ENCODE measurements around the gene SH3RF3. TPM values are rescaled to one million over a fixed set of nuclear protein-coding genes. Genes with fewer than 3 reads are reported as not detected.

Gene SH3RF3
- total RNA-seq, 1 experiment from 2014 or later, result 0.30 TPM

GRCh38 chr2:109236147-109236546, 107.1 kb downstream of the SH3RF3 start:
- no peaks in the 10 kb centered on the region for H3K36me3 ChIP-seq
- no peaks in the 10 kb centered on the region for H3K9me3 ChIP-seq (replicated peaks)
- H3K4me3 ChIP-seq, result no peak overlapping the region
- H3K4me1 ChIP-seq, result no peaks in the 10 kb centered on the region
- no peak for DNase-seq
- no peaks in the 10 kb centered on the region for H3K27me3 ChIP-seq
- no peak overlapping the region for H3K27ac ChIP-seq

GRCh38 chr2:109237792-109238191, 108.8 kb downstream of the SH3RF3 start:
- Histone ChIP-seq H3K36me3 (no peaks in the 10 kb centered on the region), H3K9me3 (replicated peaks) (no peaks in the 10 kb centered on the region), H3K27me3 (no peaks in the 10 kb centered on the region), H3K27ac (no peak overlapping the region), H3K4me3 (no peak overlapping the region), H3K4me1 (no peaks in the 10 kb centered on the region)
- no peak for DNase-seq

- no peak overlapping the region for H3K4me3 ChIP-seq
- no peaks in the 10 kb centered on the region for H3K36me3 ChIP-seq
- no peak overlapping the region for H3K27ac ChIP-seq
- DNase-seq, result peak in 1 of 2 experiments; percentile 35
- no peaks in the 10 kb centered on the region for H3K9me3 ChIP-seq (replicated peaks)
- H3K4me1 ChIP-seq, result no peaks in the 10 kb centered on the region
- no peaks in the 10 kb centered on the region for H3K27me3 ChIP-seq
Measured at GRCh38 chr2:109238580-109238979, 109.6 kb downstream of the SH3RF3 start.

GRCh38 chr2:109239720-109240119, 110.7 kb downstream of the SH3RF3 start:
- Histone ChIP-seq H3K4me3 (no peak overlapping the region), H3K9me3 (replicated peaks) (no peaks in the 10 kb centered on the region), H3K4me1 (no peaks in the 10 kb centered on the region), H3K36me3 (no peaks in the 10 kb centered on the region), H3K27ac (no peak overlapping the region), H3K27me3 (no peaks in the 10 kb centered on the region)
- no peak for DNase-seq

- H3K27ac ChIP-seq, result no peak overlapping the region
- no peak overlapping the region for H3K4me3 ChIP-seq
- H3K4me1 ChIP-seq, result no peaks in the 10 kb centered on the region
- no peaks in the 10 kb centered on the region for H3K9me3 ChIP-seq (replicated peaks)
- DNase-seq, result no peak
- H3K27me3 ChIP-seq, result no peaks in the 10 kb centered on the region
- no peaks in the 10 kb centered on the region for H3K36me3 ChIP-seq
Measured at GRCh38 chr2:109242210-109242653, 113.2 kb downstream of the SH3RF3 start.

GRCh38 chr2:109242654-109243331, 113.8 kb downstream of the SH3RF3 start:
- no peak for DNase-seq
- Histone ChIP-seq H3K4me3 (no peak overlapping the region), H3K9me3 (replicated peaks) (no peaks in the 10 kb centered on the region), H3K4me1 (no peaks in the 10 kb centered on the region), H3K27me3 (no peaks in the 10 kb centered on the region), H3K27ac (no peak overlapping the region), H3K36me3 (no peaks in the 10 kb centered on the region)

GRCh38 chr2:109243526-109244303, 114.7 kb downstream of the SH3RF3 start:
- H3K4me1 ChIP-seq, result no peaks in the 10 kb centered on the region
- no peak for DNase-seq
- H3K27ac ChIP-seq, result no peak overlapping the region

GRCh38 chr2:109244304-109244582, 115.2 kb downstream of the SH3RF3 start:
- H3K27me3 ChIP-seq, result no peaks in the 10 kb centered on the region

More at GRCh38 chr2:109243526-109244303, 114.7 kb downstream of the SH3RF3 start:
- Histone ChIP-seq H3K27me3 (no peaks in the 10 kb centered on the region), H3K9me3 (replicated peaks) (no peaks in the 10 kb centered on the region), H3K4me3 (no peak overlapping the region), H3K36me3 (no peaks in the 10 kb centered on the region)

GRCh38 chr2:109244750-109245382, 115.9 kb downstream of the SH3RF3 start:
- no peaks in the 10 kb centered on the region for H3K36me3 ChIP-seq
- no peak overlapping the region for H3K4me3 ChIP-seq
- no peak for DNase-seq
- H3K4me1 ChIP-seq, result no peaks in the 10 kb centered on the region
- H3K27ac ChIP-seq, result no peak overlapping the region
- H3K27me3 ChIP-seq, result no peaks in the 10 kb centered on the region
- H3K9me3 ChIP-seq (replicated peaks), result no peaks in the 10 kb centered on the region

More at GRCh38 chr2:109244304-109244582, 115.2 kb downstream of the SH3RF3 start:
- no peaks in the 10 kb centered on the region for H3K9me3 ChIP-seq (replicated peaks)
- no peak for DNase-seq
- H3K36me3 ChIP-seq, result no peaks in the 10 kb centered on the region
- no peaks in the 10 kb centered on the region for H3K4me1 ChIP-seq
- no peak overlapping the region for H3K4me3 ChIP-seq
- no peak overlapping the region for H3K27ac ChIP-seq

- Histone ChIP-seq H3K36me3 (no peaks in the 10 kb centered on the region), H3K4me1 (no peaks in the 10 kb centered on the region), H3K4me3 (no peak overlapping the region), H3K27ac (no peak overlapping the region), H3K9me3 (replicated peaks) (no peaks in the 10 kb centered on the region), H3K27me3 (no peaks in the 10 kb centered on the region)
- DNase-seq, result no peak
Measured at GRCh38 chr2:109246176-109246575, 117.2 kb downstream of the SH3RF3 start.

- Histone ChIP-seq H3K9me3 (replicated peaks) (no peaks in the 10 kb centered on the region), H3K27ac (no peak overlapping the region), H3K4me1 (no peaks in the 10 kb centered on the region), H3K4me3 (no peak overlapping the region), H3K36me3 (no peaks in the 10 kb centered on the region), H3K27me3 (no peaks in the 10 kb centered on the region)
- DNase-seq, result no peak
Measured at GRCh38 chr2:109246616-109247015, 117.6 kb downstream of the SH3RF3 start.

GRCh38 chr2:109247340-109247739, 118.3 kb downstream of the SH3RF3 start:
- no peak for DNase-seq
- Histone ChIP-seq H3K4me1 (no peaks in the 10 kb centered on the region), H3K4me3 (no peak overlapping the region), H3K27ac (no peak overlapping the region), H3K36me3 (no peaks in the 10 kb centered on the region), H3K9me3 (replicated peaks) (no peaks in the 10 kb centered on the region), H3K27me3 (no peaks in the 10 kb centered on the region)

- H3K27ac ChIP-seq, result no peak overlapping the region
- H3K4me1 ChIP-seq, result no peaks in the 10 kb centered on the region; the same call in 1 of the 2 replicates
- H3K4me3 ChIP-seq, result no peak overlapping the region
- no peak for DNase-seq
- no peaks in the 10 kb centered on the region for H3K27me3 ChIP-seq
- H3K36me3 ChIP-seq, result no peaks in the 10 kb centered on the region
- H3K9me3 ChIP-seq (replicated peaks), result no peaks in the 10 kb centered on the region
Measured at GRCh38 chr2:109247812-109248211, 118.8 kb downstream of the SH3RF3 start.

GRCh38 chr2:109248590-109248989, 119.6 kb downstream of the SH3RF3 start:
- Histone ChIP-seq H3K27ac (no peak overlapping the region), H3K27me3 (no peaks in the 10 kb centered on the region), H3K9me3 (replicated peaks) (no peaks in the 10 kb centered on the region), H3K4me3 (no peak overlapping the region), H3K4me1 (no peaks in the 10 kb centered on the region; the same call in 1 of the 2 replicates), H3K36me3 (no peaks in the 10 kb centered on the region)
- no peak for DNase-seq

- Histone ChIP-seq H3K9me3 (replicated peaks) (no peaks in the 10 kb centered on the region), H3K4me3 (no peak overlapping the region), H3K27me3 (peaks cover 9% of the 10 kb centered on the region; the same call in 1 of the 2 replicates), H3K4me1 (no peaks in the 10 kb centered on the region; the same call in 1 of the 2 replicates), H3K36me3 (no peaks in the 10 kb centered on the region), H3K27ac (no peak overlapping the region; the same call in 1 of the 2 replicates)
- DNase-seq, result peak; percentile 36 to 53
Measured at GRCh38 chr2:109253217-109253616, 124.2 kb downstream of the SH3RF3 start.
